Measurements from ENCODE around the gene PANK3.
"Not testable (repeated sequence)": the region's sequence is repeated elsewhere in the genome, so short reads cannot be mapped to it uniquely, and the experiment has no call there.

Gene PANK3

GRCh38 chr5:168591302-168592013, 12.3 kb upstream of the PANK3 start:
- DNase-seq: no peak

DNA sequence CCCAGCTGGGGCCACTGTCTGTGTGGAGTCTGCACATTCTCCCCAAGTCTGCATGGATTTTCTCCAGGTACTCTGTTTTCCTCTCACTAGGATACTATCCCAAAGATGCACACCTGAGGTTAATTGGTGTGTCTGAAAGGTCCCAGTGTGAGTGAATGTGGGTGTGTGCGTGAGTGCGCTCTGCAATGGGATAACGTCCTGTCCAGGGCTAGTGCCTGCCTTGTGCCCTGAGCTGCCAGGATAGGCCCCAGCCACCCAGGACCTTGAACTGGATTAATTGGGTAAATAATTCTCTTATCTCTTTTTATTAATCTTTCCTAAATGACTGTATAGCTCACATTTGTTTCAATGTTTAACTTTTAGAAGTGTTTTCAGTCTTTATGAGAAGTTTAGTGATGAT, 11.5 kb upstream of the PANK3 start:
- no peak for DNase-seq

- DNase-seq: no peak
Measured at GRCh38 chr5:168587987-168588386, 8.8 kb upstream of the PANK3 start.

- DNase-seq: no peak
Measured at GRCh38 chr5:168585119-168585856, 6.1 kb upstream of the PANK3 start.

- no peak for DNase-seq
Measured at GRCh38 chr5:168583742-168584482, 4.7 kb upstream of the PANK3 start.

- not testable (repeated sequence) for DNase-seq
Measured at GRCh38 chr5:168580814-168581469, 1.8 kb upstream of the PANK3 start.

GRCh38 chr5:168580227-168580508, 1.0 kb upstream of the PANK3 start:
- DNase-seq: no peak

GRCh38 chr5:168579488-168580226, 489 bp upstream of the PANK3 start:
- DNase-seq: peak; percentile 99

- DNase-seq: peak; percentile 52
Measured at GRCh38 chr5:168578006-168578405, 1.2 kb downstream of the PANK3 start.

DNA sequence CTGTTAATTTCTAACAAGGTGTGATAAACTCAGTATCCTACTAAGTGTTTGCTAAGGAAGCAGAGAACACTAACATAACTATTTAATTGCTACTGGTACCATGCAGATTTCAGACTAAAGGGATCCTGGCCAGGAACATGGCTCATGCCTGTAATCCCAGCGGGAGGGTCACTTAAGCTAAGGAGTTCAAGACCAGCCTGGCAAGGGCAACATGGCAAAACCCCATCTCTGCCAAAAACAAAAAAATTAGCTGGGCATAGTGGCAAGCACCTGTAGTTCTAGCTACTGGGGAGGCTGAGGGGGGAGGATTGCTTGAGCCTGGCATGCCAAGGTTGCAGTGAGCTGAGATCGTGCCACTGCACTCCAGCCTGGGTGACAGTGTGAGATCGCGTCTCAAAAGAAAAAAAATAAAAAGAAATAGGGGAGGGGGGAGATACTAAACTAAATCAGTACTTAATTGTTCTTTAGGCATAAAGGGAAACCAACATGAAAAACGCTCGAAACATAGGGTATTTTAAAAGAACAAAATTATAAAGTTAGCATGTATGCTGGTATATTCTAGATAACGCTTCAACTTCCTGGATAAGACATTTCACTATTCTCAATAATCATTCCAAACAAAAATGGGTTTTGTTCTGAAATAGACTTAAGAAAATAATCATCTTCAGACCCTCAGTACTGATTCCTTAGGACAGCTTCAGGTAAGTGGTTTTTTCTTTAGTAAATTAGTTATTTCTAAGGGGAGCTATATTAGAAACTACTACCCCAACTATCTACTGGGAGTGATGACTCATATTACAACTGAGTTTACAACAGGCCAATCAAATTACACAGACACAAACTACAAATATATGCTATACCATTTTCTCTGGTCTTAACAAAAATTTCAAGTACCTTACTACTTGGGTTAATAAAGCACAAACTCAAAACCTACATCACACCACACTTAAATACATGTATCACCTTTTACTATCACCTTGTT, 3.5 kb downstream of the PANK3 start:
- DNase-seq: peak; percentile 17

DNA sequence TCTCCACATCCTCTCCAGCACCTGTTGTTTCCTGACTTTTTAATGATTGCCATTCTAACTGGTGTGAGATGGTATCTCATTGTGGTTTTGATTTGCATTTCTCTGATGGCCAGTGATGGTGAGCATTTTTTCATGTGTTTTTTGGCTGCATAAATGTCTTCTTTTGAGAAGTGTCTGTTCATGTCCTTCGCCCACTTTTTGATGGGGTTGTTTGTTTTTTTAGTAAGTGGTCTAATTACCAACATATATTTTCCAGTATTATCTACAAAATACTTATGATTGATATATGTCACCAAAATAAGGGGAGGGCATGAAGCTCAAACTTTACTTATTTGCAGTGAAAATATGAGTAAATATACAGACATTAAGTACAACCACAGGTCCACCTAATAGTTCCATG, 5.0 kb downstream of the PANK3 start:
- not testable (repeated sequence) for DNase-seq

GRCh38 chr5:168573663-168574062, 5.5 kb downstream of the PANK3 start:
- DNase-seq: not testable (repeated sequence)

DNA sequence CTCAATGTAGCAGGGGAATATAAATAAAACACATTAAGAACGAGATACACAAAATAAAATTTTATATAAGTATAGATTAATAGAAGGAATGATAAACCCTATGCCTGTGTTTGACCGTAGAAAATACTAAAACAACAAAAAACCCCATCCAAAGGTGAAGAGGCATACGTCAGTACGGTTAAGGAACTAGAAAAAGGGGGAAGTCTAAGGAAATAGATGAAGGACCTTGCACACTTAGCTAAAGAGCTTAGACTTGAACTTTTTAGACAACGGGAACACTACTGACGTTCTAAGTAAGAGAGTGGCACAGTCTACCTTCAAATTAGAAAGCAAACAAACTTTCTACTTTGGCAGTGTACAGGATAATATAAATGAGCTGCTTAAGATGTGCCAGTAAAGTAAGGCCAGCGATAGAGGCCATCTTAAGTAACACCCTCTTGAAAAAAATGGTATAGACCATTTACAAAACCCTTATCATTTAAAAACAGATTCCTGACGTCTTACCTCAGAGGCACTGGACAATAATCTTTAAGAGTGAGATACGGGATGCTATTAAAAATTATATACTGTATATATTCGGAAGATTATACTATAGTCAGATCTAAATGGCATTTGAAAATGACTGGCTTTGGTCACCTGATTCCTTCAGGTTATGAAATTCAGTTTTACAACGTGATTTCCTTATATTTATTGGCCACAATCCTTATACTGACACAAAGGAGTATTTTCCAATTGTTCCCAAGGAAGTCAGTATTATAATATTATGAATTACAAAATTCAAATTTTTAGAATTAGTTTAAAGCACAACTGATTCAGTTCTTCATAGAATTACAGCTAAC, 8.5 kb downstream of the PANK3 start:
- peak; percentile 80 for DNase-seq

GRCh38 chr5:168568738-168569137, 10.4 kb downstream of the PANK3 start:
- no peak for DNase-seq

- no peak for DNase-seq
Measured at GRCh38 chr5:168563959-168564358, 15.2 kb downstream of the PANK3 start.

DNA sequence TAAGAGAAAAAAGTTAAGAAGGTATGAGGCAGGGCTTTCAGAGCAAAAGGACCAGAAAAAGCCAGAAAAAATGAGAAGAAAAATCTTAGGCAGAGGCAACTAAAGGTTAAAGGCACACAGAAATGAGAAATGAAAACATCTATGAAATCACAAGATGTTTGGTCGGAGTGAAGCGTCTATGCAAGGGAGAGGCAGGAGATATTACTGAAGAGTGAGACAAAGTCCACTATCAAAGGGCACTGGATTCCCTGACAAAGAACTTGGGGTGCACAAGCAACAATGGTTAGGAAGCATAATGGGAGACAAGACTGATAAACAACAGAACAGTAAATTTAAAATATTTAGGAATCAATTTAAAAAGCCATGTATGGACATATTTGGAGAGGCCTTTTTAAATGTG, 16.9 kb downstream of the PANK3 start:
- no peak for DNase-seq

- no peak for DNase-seq
Measured at GRCh38 chr5:168557389-168557788, 21.8 kb downstream of the PANK3 start.

DNA sequence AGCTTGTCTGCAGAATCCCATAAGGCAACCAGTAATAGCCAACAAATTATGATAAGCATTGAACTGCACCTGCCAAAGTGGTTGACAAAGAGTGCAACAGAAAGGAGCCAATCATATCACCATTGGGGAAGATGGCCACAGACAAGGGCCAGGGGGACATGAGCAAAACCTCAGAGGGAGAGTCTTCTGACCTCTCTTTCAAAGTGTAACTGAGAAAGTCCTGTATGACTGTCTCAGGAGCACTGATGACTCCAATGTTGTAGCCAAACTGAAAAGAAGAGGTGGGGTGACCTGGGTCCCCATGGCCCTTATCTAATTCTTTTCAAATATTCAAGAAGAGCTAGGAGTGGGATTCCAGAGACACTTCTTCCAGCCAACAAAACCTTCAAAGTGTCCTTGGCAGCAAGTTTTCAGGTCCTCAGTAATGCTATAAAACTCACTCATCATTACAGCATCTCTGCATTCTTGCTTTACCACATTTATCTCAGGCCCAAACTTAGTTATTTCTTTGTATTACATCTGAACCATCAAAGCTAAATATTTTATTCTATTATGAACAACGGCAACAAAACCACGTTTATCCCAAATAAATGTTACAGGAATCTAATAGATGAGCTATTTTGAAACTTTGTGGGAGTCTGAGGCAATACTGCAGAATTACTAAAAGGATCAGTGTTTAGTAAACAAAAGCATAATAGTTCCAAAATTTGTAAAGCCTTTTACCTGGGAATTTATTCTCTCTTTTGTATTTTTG, 25.6 kb downstream of the PANK3 start:
- DNase-seq: no peak

DNA sequence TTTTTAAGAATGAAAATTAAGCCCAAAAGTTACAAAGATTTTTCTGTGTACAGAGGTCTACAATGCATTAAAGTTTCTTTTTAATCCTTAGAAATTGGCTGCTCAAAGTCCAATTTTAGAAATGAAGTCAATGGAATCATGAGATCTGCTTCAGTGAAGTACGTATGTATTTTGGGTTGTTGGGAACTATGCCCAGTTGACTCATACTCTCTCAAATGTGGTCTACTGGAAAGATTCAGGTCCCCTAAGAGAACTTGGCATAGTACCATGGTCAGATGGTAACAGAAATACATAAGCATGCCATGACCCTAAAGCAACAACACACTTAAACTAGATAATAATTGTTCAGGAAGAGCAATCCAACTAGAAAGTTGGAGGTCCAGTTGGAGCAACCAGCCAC, 27.0 kb downstream of the PANK3 start:
- peak; percentile 33 for DNase-seq

DNA sequence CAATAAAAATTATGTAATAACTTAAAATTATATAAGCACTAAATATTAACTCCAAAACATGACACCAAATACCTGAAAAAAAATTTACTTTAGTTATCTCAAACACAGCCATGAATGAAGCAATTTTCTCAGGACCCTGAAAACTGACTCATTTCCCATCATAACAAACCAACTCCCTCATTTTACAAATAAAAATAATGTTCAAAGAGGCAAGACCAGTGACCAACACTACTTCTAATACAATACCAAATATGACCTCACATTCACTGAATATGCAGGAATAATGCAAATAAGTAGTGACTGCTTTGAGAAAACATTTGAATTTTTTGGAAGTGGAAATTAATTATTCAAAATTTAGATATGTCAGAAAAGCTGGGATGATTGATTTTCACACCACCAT, 28.5 kb downstream of the PANK3 start:
- DNase-seq: no peak

Data from hematopoietic multipotent progenitor cell treated with erythropoietin and hydrocortisone succinate and interleukin-3 and kit ligand, for 6 days (in vitro differentiated cells).